Activated T-cell treated with anti-CD3 and anti-CD28 coated beads for 4 hours (primary cell): Measurements from ENCODE around the gene POLRMT.
A peak's percentile ranks its signal among the peaks of the same experiment; 100 is the strongest.

Experiments
- DNase-seq: peaks from one replicate; pipeline ENCODE4 v3.0.0-alpha.2; 2020

The POLRMT gene

GRCh38 chr19:662962-663681 is 29.8 kb upstream of the POLRMT start, which contains the start of gene RNF126:
RNF126 (minus strand) TSS chr19:663214; CDS start chr19:663121, 93 bp downstream.
- DNase-seq, result peak; percentile 97

GRCh38 chr19:662207-662961 is 29.0 kb upstream of the POLRMT start:
- peak; percentile 66 for DNase-seq

GRCh38 chr19:661427-662196 is 28.3 kb upstream of the POLRMT start:
- DNase-seq, result peak; percentile 48

GRCh38 chr19:660793-661426 is 27.6 kb upstream of the POLRMT start:
- no peak for DNase-seq

GRCh38 chr19:658916-659839 is 25.8 kb upstream of the POLRMT start:
- no peak for DNase-seq

GRCh38 chr19:658059-658839 is 24.9 kb upstream of the POLRMT start:
- no peak for DNase-seq

- no peak for DNase-seq
Observed at GRCh38 chr19:657611-658010, 24.3 kb upstream of the POLRMT start.

- DNase-seq, result no peak
Observed at GRCh38 chr19:656751-657559, 23.6 kb upstream of the POLRMT start.

- DNase-seq, result no peak
Observed at GRCh38 chr19:655691-656090, 22.4 kb upstream of the POLRMT start.

GRCh38 chr19:653425-653824 is 20.1 kb upstream of the POLRMT start:
- no peak for DNase-seq

GRCh38 chr19:652467-653389 is 19.4 kb upstream of the POLRMT start:
- DNase-seq, result no peak

- no peak for DNase-seq
Observed at GRCh38 chr19:651991-652390, 18.7 kb upstream of the POLRMT start.

- no peak for DNase-seq
Observed at GRCh38 chr19:651114-651818, 17.9 kb upstream of the POLRMT start.

GRCh38 chr19:650121-650520 is 16.8 kb upstream of the POLRMT start:
- DNase-seq, result no peak

GRCh38 chr19:648904-649801 is 15.8 kb upstream of the POLRMT start:
- DNase-seq, result no peak

GRCh38 chr19:648305-648704 is 15.0 kb upstream of the POLRMT start:
- no peak for DNase-seq

- no peak for DNase-seq
Observed at GRCh38 chr19:647566-648284, 14.4 kb upstream of the POLRMT start.
